HEK293 (cell line): ENCODE data around the gene SLC25A26.

Experiments used
- CTCF ChIP-seq: fragments of 450-650 bp; formaldehyde crosslinking; IDR thresholded peaks from 2 replicates; pipeline ENCODE4 v1.5.1; 2016; ENCODE audit warnings: missing biosample characterization, missing genetic modification characterization
- PRDM1 ChIP-seq: fragments of 450-650 bp; formaldehyde crosslinking; IDR thresholded peaks from 2 replicates; pipeline ENCODE4; 2016; ENCODE audit warnings: missing biosample characterization, missing genetic modification characterization
- PRDM2 ChIP-seq: fragments of 450-650 bp; formaldehyde crosslinking; IDR thresholded peaks from 2 replicates; pipeline ENCODE4 v1.5.1; 2016; ENCODE audit warnings: missing biosample characterization, missing genetic modification characterization, borderline replicate concordance
- YY1 ChIP-seq: fragments of 450-650 bp; formaldehyde crosslinking; IDR thresholded peaks from 2 replicates; pipeline ENCODE4 v1.5.1; 2018; ENCODE audit warnings: missing biosample characterization, missing genetic modification characterization
- ZBTB1 ChIP-seq: fragments of 450-650 bp; formaldehyde crosslinking; IDR thresholded peaks from 2 replicates; pipeline ENCODE4 v1.5.1; 2016; ENCODE audit warnings: missing biosample characterization, missing genetic modification characterization
- ZFP3 ChIP-seq: fragments of 450-650 bp; formaldehyde crosslinking; IDR thresholded peaks from 2 replicates; pipeline ENCODE4 v1.5.1; 2016; ENCODE audit warnings: low read depth, missing biosample characterization, missing genetic modification characterization
- ZFP37 ChIP-seq: fragments of 450-650 bp; formaldehyde crosslinking; IDR thresholded peaks from 2 replicates; pipeline ENCODE4 v1.5.1; 2016; ENCODE audit warnings: missing biosample characterization, missing genetic modification characterization
- ZNF138 ChIP-seq: fragments of 450-650 bp; formaldehyde crosslinking; IDR thresholded peaks from 2 replicates; pipeline ENCODE4 v1.5.1; 2016; ENCODE audit warnings: missing biosample characterization, missing genetic modification characterization, borderline replicate concordance
- ZNF274 ChIP-seq, 2 experiments: fragments of 200-500 bp in 1 of 2; fragments of 450-650 bp in 1 of 2; sonication (Bioruptor generic) in 1 of 2; formaldehyde crosslinking in 1 of 2; IDR thresholded peaks; 2 replicates each; pipeline versions ENCODE4 v1.5.1 to v1.6.1; 2014 to 2016; ENCODE audit warnings: borderline replicate concordance in 1 of 2, inconsistent platforms in 1 of 2, low read length in 1 of 2, missing biosample characterization in 1 of 2, missing genetic modification characterization in 1 of 2
- ZNF280D ChIP-seq: fragments of 450-650 bp; formaldehyde crosslinking; IDR thresholded peaks from 2 replicates; pipeline ENCODE4 v1.5.1; 2016; ENCODE audit warnings: missing biosample characterization, missing genetic modification characterization
- ZNF335 ChIP-seq: fragments of 450-650 bp; formaldehyde crosslinking; conservative IDR thresholded peaks from 2 replicates; pipeline ENCODE4 v1.5.1; 2016; ENCODE audit warnings: missing biosample characterization, missing genetic modification characterization
- ZNF830 ChIP-seq: fragments of 450-650 bp; IDR thresholded peaks from 2 replicates; pipeline ENCODE4 v1.5.0; 2018; ENCODE audit warnings: missing biosample characterization, missing genetic modification characterization, low read depth, mild to moderate bottlenecking, moderate library complexity

- TF ChIP-seq ZNF280D (no peak), ZFP37 (tag by site-specific recombination) (no peak), ZNF830 (tag by site-specific recombination) (no peak), ZBTB1 (tag by site-specific recombination) (no peak), ZNF138 (tag by site-specific recombination) (no peak), PRDM2 (tag by site-specific recombination) (no peak), ZNF335 (no peak), ZNF274 (IDR thresholded peaks at IDR 0.05; ENCODE audit: low read length) (no peak), ZNF274 (tag by site-specific recombination; IDR thresholded peaks at IDR 0.05; ENCODE audit: borderline replicate concordance) (no peak), CTCF (tag by site-specific recombination) (no peak), ZFP3 (tag by site-specific recombination) (no peak), PRDM1 (no peak), YY1 (tag by site-specific recombination) (no peak)
Measured at GRCh38 chr3:66423791-66424190, 203.0 kb downstream of the SLC25A26 start.
